GM12864 (cell line): ENCODE data around the gene DOP1A.
"Not testable (repeated sequence)": the region's sequence is repeated elsewhere in the genome, so short reads cannot be mapped to it uniquely, and the experiment has no call there.

ENCODE experiments used
- DNase-seq: peaks from one replicate; pipeline ENCODE4 v3.0.0-alpha.2; 2011; ENCODE audit warnings: low read depth
- H3K4me3 ChIP-seq: 2 replicates; pipeline ENCODE4 v1.5.1; 2011; ENCODE audit warnings: mild to moderate bottlenecking, low read depth, low read length, control low read depth
- CTCF ChIP-seq: IDR thresholded peaks from 2 replicates; pipeline ENCODE4 v1.5.1; 2011; ENCODE audit warnings: low read depth, mild to moderate bottlenecking, moderate library complexity, low read length, control low read depth, inconsistent platforms; ENCODE audit errors: missing control alignments

DOP1A gene

GRCh38 chr6:83185096-83185495 is 117.6 kb downstream of the DOP1A start:
- TF ChIP-seq CTCF: no peak
- no peak overlapping the region for H3K4me3 ChIP-seq
- no peak for DNase-seq

GRCh38 chr6:83188501-83188900 is 121.0 kb downstream of the DOP1A start:
- no peak overlapping the region for H3K4me3 ChIP-seq
- TF ChIP-seq CTCF: no peak

GRCh38 chr6:83190626-83191025 is 123.2 kb downstream of the DOP1A start:
- no peak for DNase-seq

More at GRCh38 chr6:83188501-83188900, 121.0 kb downstream of the DOP1A start:
- DNase-seq: no peak

DNA sequence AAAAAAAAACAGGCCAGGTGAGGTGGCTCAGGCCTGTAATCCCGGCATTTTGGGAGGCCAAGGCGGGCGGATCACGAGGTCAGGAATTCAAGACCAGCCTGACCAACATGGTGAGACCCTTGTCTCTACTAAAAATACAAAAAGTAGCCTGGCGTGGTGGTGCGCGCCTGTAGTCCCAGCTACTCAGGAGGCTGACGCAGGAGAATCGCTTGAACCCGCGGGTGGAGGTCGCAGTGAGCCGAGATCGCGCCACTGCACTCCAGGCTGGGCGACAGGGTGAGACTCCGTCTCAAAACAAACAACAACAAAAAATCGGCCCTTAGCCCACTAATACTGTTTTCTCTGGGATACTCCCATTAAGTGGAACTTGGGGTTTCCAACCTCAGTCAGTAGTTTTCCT is 124.5 kb downstream of the DOP1A start:
- not testable (repeated sequence) for DNase-seq
- H3K4me3 ChIP-seq: peak overlapping the region; percentile 73

More at GRCh38 chr6:83190626-83191025, 123.2 kb downstream of the DOP1A start:
- TF ChIP-seq CTCF: no peak
- no peak overlapping the region for H3K4me3 ChIP-seq

GRCh38 chr6:83192456-83192855 is 125.0 kb downstream of the DOP1A start:
- TF ChIP-seq CTCF: no peak
- peak overlapping the region; percentile 73 for H3K4me3 ChIP-seq
- DNase-seq: no peak

DNA sequence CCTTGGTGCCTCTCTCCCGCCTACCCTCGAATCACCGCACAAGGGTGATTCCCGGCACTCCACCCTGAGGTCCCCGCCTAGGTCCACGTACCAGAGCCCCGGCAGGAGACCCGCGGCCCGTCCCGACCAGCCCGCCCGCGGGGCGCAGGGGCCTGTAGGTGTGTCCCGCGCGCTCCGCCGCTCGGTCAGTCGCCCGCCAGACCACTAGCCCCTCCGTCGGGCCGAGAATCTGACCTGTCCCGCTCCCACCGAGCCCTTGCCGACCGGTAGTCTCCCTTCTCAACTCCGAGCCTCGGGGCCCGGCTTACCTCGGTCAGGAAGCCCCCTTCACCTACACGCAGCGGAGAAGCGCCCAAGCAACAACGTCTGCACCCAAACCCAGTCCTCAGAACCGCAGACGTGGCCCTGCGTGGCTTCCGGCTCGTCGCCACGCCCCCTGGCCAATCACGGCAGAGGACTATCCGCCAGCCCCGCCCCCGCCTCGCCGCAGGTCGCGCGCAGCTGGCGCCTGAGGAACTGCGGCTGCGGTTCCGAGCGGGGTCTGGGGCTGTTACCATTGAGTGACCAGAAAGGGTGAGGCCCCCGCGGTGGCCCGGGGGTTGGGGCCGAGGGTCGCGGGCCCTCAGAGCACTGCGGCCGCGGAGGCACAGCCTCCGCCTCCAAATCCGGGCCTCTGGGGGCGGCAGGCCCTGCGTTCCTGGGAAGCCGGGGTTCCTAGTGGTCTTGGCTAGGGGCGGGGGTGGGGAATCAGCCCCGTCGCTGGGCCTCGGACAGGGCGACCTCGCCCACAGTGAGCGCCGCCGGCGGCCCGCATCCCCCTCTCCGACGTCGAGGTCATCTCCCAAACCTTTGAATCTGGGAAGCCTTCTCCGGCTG is 125.6 kb downstream of the DOP1A start, which contains the start of the genes PGM3 and RWDD2A:
TSS of gene PGM3 (minus strand) at position 395 of the 876 bp plus-strand sequence. CDS start 2,253 bp downstream, outside the sequence.
TSS of gene RWDD2A (plus strand) at position 487 of the 876 bp plus-strand sequence. CDS start 1,095 bp downstream, outside the sequence.
- TF ChIP-seq CTCF: no peak
- peak within 1 kb of the TSS; percentile 73 for H3K4me3 ChIP-seq
- peak; percentile 68 for DNase-seq

GRCh38 chr6:83193747-83194566 is 126.5 kb downstream of the DOP1A start:
- H3K4me3 ChIP-seq: peak overlapping the region; percentile 73
- no peak for TF ChIP-seq CTCF
- no peak for DNase-seq
